Measurements from ENCODE around the gene AGL.

- TF ChIP-seq POLR2A (IDR thresholded peaks at IDR 0.05; ENCODE audit: low read length) (no peak), GATA1 (IDR thresholded peaks at IDR 0.05; ENCODE audit: low read depth, low read length) (no peak)
Measured at GRCh38 chr1:99808391-99809115, 41.6 kb upstream of the AGL start.
